Measurements from ENCODE around the gene PRR5. TPM values are rescaled to one million over a fixed set of nuclear protein-coding genes. Genes with fewer than 3 reads are reported as not detected.

The PRR5 gene
- total RNA-seq, 1 donor from 2014 or later, result 9.6 TPM

GRCh38 chr22:44711690-44712555 is 9.9 kb downstream of the PRR5 start:
- Histone ChIP-seq H3K4me3 (no peak overlapping the region), H3K4me1 (peaks cover 10% of the 10 kb centered on the region), H3K27ac (peak overlapping the region; percentile 21), H3K27me3 (ENCODE audit: low read depth) (no peaks in the 10 kb centered on the region), H3K9me3 (no peaks in the 10 kb centered on the region), H3K36me3 (peaks cover 6% of the 10 kb centered on the region)
- ATAC-seq, result no peak
- intact Hi-C loops (cut with DNase I), result no loop called here
- no peak for DNase-seq
- TF ChIP-seq CTCF (IDR thresholded peaks at IDR 0.05), result no peak

- Histone ChIP-seq H3K4me3 (no peak overlapping the region), H3K36me3 (peaks cover 6% of the 10 kb centered on the region), H3K27me3 (ENCODE audit: low read depth) (no peaks in the 10 kb centered on the region), H3K4me1 (peaks cover 10% of the 10 kb centered on the region), H3K9me3 (no peaks in the 10 kb centered on the region), H3K27ac (no peak overlapping the region)
- intact Hi-C loops (cut with DNase I), result no loop called here
- DNase-seq (no peak), ATAC-seq (no peak)
- no peak for TF ChIP-seq CTCF (IDR thresholded peaks at IDR 0.05)
Measured at GRCh38 chr22:44712962-44713361, 11.0 kb downstream of the PRR5 start.

GRCh38 chr22:44714703-44715350 is 12.8 kb downstream of the PRR5 start:
- no peaks in the 10 kb centered on the region for H3K27me3 ChIP-seq (ENCODE audit: low read depth)
- no peak for TF ChIP-seq CTCF (IDR thresholded peaks at IDR 0.05)
- H3K4me1 ChIP-seq, result peaks cover 10% of the 10 kb centered on the region
- DNase-seq (no peak), ATAC-seq (peak in 1 of 2 donors; percentile 15)
- no peak overlapping the region for H3K4me3 ChIP-seq
- intact Hi-C loops (cut with DNase I), result no loop called here
- H3K27ac ChIP-seq, result no peak overlapping the region
- no peaks in the 10 kb centered on the region for H3K9me3 ChIP-seq
- peaks cover 6% of the 10 kb centered on the region for H3K36me3 ChIP-seq

GRCh38 chr22:44718418-44718817 is 16.4 kb downstream of the PRR5 start:
- DNase-seq, result no peak
- no peaks in the 10 kb centered on the region for H3K4me1 ChIP-seq
- no peak overlapping the region for H3K4me3 ChIP-seq
- no peaks in the 10 kb centered on the region for H3K27me3 ChIP-seq (ENCODE audit: low read depth)
- no peak for ATAC-seq
- H3K27ac ChIP-seq, result no peak overlapping the region
- H3K36me3 ChIP-seq, result peaks cover 6% of the 10 kb centered on the region
- TF ChIP-seq CTCF (IDR thresholded peaks at IDR 0.05), result no peak
- H3K9me3 ChIP-seq, result no peaks in the 10 kb centered on the region
- intact Hi-C loops (cut with DNase I), result no loop called here

- Histone ChIP-seq H3K4me3 (no peak overlapping the region), H3K27me3 (ENCODE audit: low read depth) (no peaks in the 10 kb centered on the region), H3K36me3 (peaks cover 6% of the 10 kb centered on the region), H3K27ac (no peak overlapping the region), H3K4me1 (no peaks in the 10 kb centered on the region), H3K9me3 (no peaks in the 10 kb centered on the region)
- no peak for TF ChIP-seq CTCF (IDR thresholded peaks at IDR 0.05)
- DNase-seq (no peak), ATAC-seq (no peak)
- intact Hi-C loops (cut with DNase I), result no loop called here
Measured at GRCh38 chr22:44719586-44720368, 17.8 kb downstream of the PRR5 start.

Data from lower lobe of right lung (tissue), 2 donors.